GM21515 (cell line): Measurements from ENCODE around the gene ANXA10.
"Not testable (repeated sequence)": the region's sequence is repeated elsewhere in the genome, so short reads cannot be mapped to it uniquely, and the experiment has no call there.

Experiments
- ATAC-seq: cut with Tn5 transposase; IDR thresholded peaks from one replicate; pipeline ENCODE4 v1.9.1; 2021; ENCODE audit not compliant: unreplicated experiment

Gene ANXA10

GRCh38 chr4:168154546-168155277, 62.4 kb downstream of the ANXA10 start:
- no peak for ATAC-seq

DNA sequence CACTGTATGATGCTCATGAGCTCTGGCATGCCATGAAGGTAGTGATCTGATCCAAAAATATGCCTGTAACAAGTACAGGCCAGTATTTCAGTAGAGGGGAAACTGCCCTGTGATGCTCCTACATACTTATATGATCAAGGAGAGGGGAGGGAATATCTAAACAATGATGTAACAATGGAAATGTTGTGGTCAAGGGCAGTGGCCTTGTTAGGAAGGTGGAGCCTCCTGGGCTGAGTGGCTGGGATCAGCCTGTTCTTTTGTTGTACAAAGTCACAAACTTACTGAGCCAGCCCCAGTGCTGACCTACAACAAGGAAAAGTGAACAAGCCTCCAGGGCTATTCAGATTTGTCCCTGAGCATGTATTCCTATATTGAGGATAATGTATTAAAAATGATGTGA, 70.3 kb downstream of the ANXA10 start:
- ATAC-seq = no peak

DNA sequence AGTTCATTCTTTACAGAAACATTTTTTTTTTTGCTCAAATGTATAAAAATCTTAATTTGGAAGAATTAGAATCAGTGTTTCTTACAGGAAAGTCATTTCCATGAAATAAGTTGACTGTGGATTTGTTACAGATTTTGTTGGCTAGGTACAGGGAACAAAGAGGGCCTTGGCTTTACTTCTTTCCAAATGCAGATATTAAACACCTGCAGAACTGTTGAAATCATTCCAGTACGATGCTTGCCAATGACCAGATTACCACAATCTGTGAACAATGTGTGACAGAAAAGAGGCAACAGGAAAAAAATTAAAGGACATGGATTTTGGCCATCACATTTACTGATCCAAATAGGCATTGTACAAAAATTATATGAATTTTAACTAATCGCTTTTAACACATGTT, 70.8 kb downstream of the ANXA10 start:
- ATAC-seq = no peak

GRCh38 chr4:168164045-168164444, 71.7 kb downstream of the ANXA10 start:
- no peak for ATAC-seq

- ATAC-seq = no peak
These were observed 72.7 kb downstream of the ANXA10 start for GRCh38 chr4:168164915-168165548.

GRCh38 chr4:168167714-168168284, 75.5 kb downstream of the ANXA10 start:
- ATAC-seq = peak; percentile 75

GRCh38 chr4:168174308-168174707, 82.0 kb downstream of the ANXA10 start:
- ATAC-seq = no peak

GRCh38 chr4:168177546-168178149, 85.3 kb downstream of the ANXA10 start:
- no peak for ATAC-seq

DNA sequence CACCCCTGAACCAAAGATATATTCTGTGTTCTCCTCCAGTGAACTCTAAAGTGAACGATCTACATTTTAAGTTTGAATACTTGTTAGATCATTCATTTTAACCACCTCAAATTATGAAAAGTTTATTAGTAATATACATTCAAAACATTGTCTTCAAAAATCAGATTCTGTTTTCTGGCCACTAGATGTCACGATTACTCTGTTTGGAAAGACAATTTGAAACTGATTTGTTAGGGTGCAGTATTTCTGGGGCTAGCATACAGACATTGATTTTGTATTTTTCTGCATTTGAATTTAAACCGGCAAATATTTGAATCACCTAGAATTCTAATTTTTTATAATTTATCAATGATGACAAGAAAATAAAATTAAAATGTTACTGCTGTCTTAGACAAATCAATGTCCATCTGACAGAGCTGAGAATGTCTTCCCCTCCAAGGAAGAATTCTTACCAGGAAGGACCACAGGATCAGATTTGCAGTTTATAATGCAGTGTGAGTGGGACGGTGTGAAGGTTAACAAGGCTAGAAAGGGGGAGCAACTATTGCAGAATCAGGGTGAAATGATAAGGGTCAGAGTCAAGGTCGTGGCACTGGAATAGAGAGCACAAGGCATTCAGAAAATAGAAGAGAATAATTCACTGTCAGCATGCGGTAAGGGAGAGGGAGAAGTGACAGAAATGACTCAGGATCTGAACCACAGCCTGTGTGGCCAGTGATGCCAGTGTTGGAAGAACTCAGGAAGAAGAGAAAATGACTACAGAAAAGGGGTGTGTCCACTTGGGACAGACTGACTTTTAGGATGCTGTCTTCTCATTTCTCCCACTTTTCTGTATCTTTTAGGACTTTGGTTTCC, 91.6 kb downstream of the ANXA10 start:
- no peak for ATAC-seq

DNA sequence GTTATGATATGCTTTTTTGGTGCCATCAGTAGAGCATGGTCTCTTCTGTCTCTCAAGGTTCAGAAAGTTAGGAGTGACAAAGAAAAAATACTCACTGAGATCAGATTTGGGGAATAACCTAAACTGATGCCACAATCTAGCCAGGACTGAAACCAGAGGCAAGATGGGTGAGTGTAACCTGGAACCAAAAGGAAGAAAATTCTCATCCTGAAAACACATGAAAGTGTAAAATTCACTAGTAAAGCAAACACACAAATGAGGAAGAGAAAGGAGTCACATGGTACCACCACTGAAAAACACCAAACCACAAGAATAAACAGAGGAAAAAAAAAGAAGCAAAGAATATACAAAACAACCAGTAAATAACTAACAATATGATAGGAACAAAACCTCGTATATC, 96.4 kb downstream of the ANXA10 start:
- peak; percentile 82 for ATAC-seq

DNA sequence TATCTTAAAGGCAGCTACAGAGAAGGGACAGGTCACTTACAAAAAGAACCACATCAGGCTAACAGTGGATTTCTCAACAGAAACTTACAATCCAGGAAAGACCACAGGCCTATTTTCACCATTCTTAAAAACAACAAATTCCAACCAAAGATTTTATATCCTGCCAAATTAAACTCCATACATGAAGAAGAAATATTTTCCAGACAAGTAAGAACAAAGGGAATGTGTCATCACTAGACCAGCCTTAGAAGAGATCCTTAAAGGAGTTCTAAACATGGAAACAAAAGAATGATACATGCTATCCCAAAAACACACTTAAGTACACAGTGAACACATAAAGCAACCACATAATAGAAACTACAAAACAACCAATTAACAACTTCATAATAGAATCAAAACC, 105.6 kb downstream of the ANXA10 start:
- ATAC-seq = no peak

GRCh38 chr4:168199260-168199957, 107.1 kb downstream of the ANXA10 start:
- ATAC-seq = no peak

DNA sequence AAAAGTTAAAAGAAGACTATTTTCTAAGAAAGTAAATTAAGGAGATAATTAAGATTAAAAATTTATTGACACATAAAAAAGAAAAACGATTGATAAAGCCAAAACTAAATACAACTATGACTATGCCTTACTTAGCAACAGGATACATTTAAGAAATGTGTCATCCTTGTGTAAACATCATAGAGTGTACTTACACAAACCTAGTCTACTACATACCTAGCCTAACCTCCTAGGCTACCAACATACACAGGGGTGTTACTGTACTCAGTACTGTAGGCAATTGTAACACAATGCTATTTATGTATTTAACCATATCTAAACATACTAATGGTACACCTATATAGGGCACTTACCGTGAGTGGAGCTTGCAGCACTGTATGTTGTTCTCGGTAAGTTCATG, 108.3 kb downstream of the ANXA10 start:
- ATAC-seq = no peak

DNA sequence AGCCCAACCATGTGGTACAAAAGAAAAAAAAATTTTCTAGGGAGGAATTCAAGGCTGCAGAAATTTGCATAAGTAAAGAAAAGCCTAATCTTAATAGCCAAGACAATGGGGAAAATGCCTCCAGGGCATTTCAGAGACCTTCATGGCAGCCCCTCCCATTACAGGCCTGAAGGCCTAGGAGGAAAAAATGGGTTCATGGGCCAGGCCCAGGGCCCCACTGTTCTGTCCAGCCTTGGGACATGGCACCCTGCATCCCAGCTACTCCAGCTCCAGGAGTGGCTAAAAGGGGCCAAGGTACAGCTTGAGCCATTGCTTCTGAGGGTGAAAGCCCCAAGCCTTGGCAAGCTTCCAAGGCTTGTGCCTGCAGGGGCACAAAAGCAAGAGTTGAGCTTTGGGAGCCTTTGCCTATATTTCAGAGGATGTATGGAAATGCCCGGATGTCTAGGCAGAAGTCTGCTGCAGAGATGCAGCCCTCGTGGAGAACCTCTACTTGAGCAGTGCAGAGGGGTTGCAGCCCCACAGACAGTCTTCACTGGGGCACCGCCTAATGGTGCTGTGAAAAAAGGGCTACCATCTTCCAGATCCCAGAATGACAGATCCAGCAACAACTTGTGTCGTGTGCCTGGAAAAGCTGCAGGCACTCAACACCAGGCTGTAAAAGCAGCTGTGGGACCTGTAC, 111.0 kb downstream of the ANXA10 start:
- ATAC-seq = no peak

GRCh38 chr4:168208957-168209614, 116.7 kb downstream of the ANXA10 start:
- ATAC-seq = no peak

- ATAC-seq = no peak
These were observed 120.3 kb downstream of the ANXA10 start for GRCh38 chr4:168212656-168213055.

- not testable (repeated sequence) for ATAC-seq
These were observed 121.2 kb downstream of the ANXA10 start for GRCh38 chr4:168213511-168213910.

DNA sequence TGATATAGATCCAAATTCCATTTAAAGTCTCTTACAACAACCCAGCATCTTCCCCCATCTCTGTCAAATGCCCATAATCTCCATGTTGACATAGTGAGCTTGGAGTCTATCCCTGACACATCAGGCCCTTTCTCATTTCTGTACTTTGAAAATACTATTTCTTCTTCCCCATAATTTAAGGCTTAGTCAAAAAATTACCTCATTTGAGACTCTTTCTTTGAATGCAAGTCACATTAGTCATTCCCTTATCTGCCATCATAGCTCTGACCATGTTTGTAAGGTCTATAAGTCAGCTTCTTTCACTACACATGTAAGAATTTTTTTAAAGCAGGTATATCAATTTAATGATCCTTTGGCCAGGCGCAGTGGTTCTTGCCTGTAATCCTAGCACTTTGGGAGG, 126.3 kb downstream of the ANXA10 start:
- no peak for ATAC-seq

- no peak for ATAC-seq
These were observed 128.6 kb downstream of the ANXA10 start for GRCh38 chr4:168220893-168221292.
